RWPE2 (cell line): ENCODE data around the gene ALG9.

Source experiments
- ATAC-seq: fragments of 200-7000 bp; cut with Tn5 transposase; 3 replicates; pipeline ENCODE4 v1.9.1; 2021; ENCODE audit warnings: low read depth
- DNase-seq: peaks from one replicate; pipeline ENCODE4 v3.0.0-alpha.2; 2020; ENCODE audit warnings: low spot score
- H3K27ac ChIP-seq: fragments of 450-650 bp; 2 replicates; pipeline ENCODE4 v1.5.1; 2017; ENCODE audit warnings: mild to moderate bottlenecking; ENCODE audit not compliant: poor library complexity, severe bottlenecking
- H3K27me3 ChIP-seq: fragments of 250-450 bp; sonication (Bioruptor Pico); 2 replicates; pipeline ENCODE4 v1.5.1; 2021; ENCODE audit warnings: mild to moderate bottlenecking, moderate library complexity; ENCODE audit not compliant: insufficient read depth, poor library complexity, severe bottlenecking
- H3K36me3 ChIP-seq: fragments of 250-450 bp; sonication (Bioruptor Pico); 2 replicates; pipeline ENCODE4 v1.5.1; 2020; ENCODE audit warnings: low read depth, mild to moderate bottlenecking, moderate library complexity
- H3K4me1 ChIP-seq: fragments of 250-450 bp; sonication (Bioruptor Pico); 2 replicates; pipeline ENCODE4 v1.5.1; 2021; ENCODE audit warnings: mild to moderate bottlenecking, moderate library complexity; ENCODE audit not compliant: insufficient read depth, poor library complexity, severe bottlenecking
- H3K4me3 ChIP-seq: fragments of 250-450 bp; sonication (Bioruptor Pico); 2 replicates; pipeline ENCODE4 v1.5.1; 2021; ENCODE audit warnings: mild to moderate bottlenecking, moderate library complexity; ENCODE audit not compliant: severe bottlenecking
- H3K9me3 ChIP-seq: fragments of 250-450 bp; sonication (Bioruptor Pico); 2 replicates; pipeline ENCODE4 v1.5.1; 2021; ENCODE audit warnings: mild to moderate bottlenecking, moderate library complexity; ENCODE audit not compliant: severe bottlenecking
- CTCF ChIP-seq: fragments of 450-650 bp; IDR thresholded peaks from one replicate; pipeline ENCODE4 v1.5.1; 2017; ENCODE audit warnings: mild to moderate bottlenecking, moderate library complexity; ENCODE audit not compliant: poor library complexity, severe bottlenecking

ALG9 gene

GRCh38 chr11:111882202-111882601 is 10.8 kb upstream of the ALG9 start:
- Histone ChIP-seq H3K27ac (no peak overlapping the region), H3K4me1 (no peaks in the 10 kb centered on the region), H3K4me3 (no peak overlapping the region), H3K27me3 (no peaks in the 10 kb centered on the region), H3K36me3 (no peaks in the 10 kb centered on the region), H3K9me3 (no peaks in the 10 kb centered on the region)
- ATAC-seq (no peak), DNase-seq (no peak)
- no peak for TF ChIP-seq CTCF

GRCh38 chr11:111879637-111879960 is 8.2 kb upstream of the ALG9 start:
- ATAC-seq: peak; percentile 7; the same call in 1 of the 3 replicates
- Histone ChIP-seq H3K4me3 (peak overlapping the region; percentile 51), H3K4me1 (no peaks in the 10 kb centered on the region), H3K36me3 (no peaks in the 10 kb centered on the region), H3K9me3 (no peaks in the 10 kb centered on the region), H3K27ac (peak overlapping the region; percentile 52), H3K27me3 (no peaks in the 10 kb centered on the region)
- DNase-seq: no peak
- no peak for TF ChIP-seq CTCF

- Histone ChIP-seq H3K4me1 (no peaks in the 10 kb centered on the region), H3K9me3 (no peaks in the 10 kb centered on the region), H3K27me3 (no peaks in the 10 kb centered on the region), H3K27ac (peak within 1 kb of the TSS; percentile 52), H3K36me3 (no peaks in the 10 kb centered on the region), H3K4me3 (peak within 1 kb of the TSS; percentile 51)
- ATAC-seq: peak; percentile 85
- DNase-seq: peak; percentile 95
- TF ChIP-seq CTCF: peak; percentile 97
Observed at GRCh38 chr11:111878849-111879636, 7.7 kb upstream of the ALG9 start, which contains the start of the genes CFAP68 and FDXACB1. TSS of gene CFAP68 (plus strand) at chr11:111879541. CDS start at chr11:111879561, 20 bp downstream. TSS of gene FDXACB1 (minus strand) at chr11:111879165. CDS start at chr11:111879132, 33 bp downstream.

GRCh38 chr11:111878385-111878848 is 7.0 kb upstream of the ALG9 start:
- H3K27ac ChIP-seq: peak overlapping the region; percentile 52
- DNase-seq (no peak), ATAC-seq (peak; percentile 8; the same call in 2 of the 3 replicates)
- no peaks in the 10 kb centered on the region for H3K4me1 ChIP-seq
- TF ChIP-seq CTCF: no peak
- H3K27me3 ChIP-seq: no peaks in the 10 kb centered on the region
- H3K36me3 ChIP-seq: no peaks in the 10 kb centered on the region
- no peaks in the 10 kb centered on the region for H3K9me3 ChIP-seq
- H3K4me3 ChIP-seq: peak overlapping the region; percentile 51

- H3K36me3 ChIP-seq: peaks cover 28% of the 10 kb centered on the region
- peaks cover 3% of the 10 kb centered on the region for H3K4me1 ChIP-seq
- no peak for ATAC-seq
- no peak for DNase-seq
- no peaks in the 10 kb centered on the region for H3K27me3 ChIP-seq
- TF ChIP-seq CTCF: no peak
- H3K4me3 ChIP-seq: peak overlapping the region; percentile 80
- H3K9me3 ChIP-seq: no peaks in the 10 kb centered on the region
- H3K27ac ChIP-seq: peak overlapping the region; percentile 61
Observed at GRCh38 chr11:111871693-111872161, 346 bp upstream of the ALG9 start.
